ENCODE data around the gene TMEM126A. TPM values are rescaled to one million over a fixed set of nuclear protein-coding genes. Genes with fewer than 3 reads are reported as not detected.

The TMEM126A gene
- total and polyA plus RNA-seq, 2 of the 8 experiments (the other 6 are each of a cell fraction or from before 2014, with no cell fraction given): 33.7 to 58.7 TPM

DNA sequence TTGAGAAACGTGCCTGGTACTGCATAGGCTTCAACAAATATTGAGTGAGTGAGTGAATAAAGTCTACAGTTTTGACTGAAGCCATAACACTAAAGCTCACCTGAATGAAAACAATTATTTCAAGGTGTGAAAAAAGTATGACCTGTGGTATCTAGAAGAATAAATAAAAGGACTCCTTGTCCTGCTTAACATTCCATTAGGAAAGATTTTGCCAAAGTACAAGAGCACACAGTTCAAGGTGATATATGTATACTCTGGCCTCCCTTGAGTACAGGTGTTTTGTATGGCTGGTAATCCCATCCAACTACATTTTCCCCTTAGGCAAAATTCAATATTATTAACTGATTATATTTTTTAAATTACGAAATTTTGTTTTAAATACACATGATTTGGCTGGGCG lies 18.9 kb downstream of the TMEM126A start:
- no peak overlapping the region for H3K4me2 ChIP-seq (ENCODE audit: insufficient read depth in 1 of 2, low read depth in 2 of 2, low read length in 2 of 2)
- H3K14ac ChIP-seq (ENCODE audit: insufficient read length): no peak overlapping the region
- peaks cover 0 to 13% (median 1%) of the 10 kb centered on the region in 4 experiments; a peak in 3 of 8 replicates for H3K36me3 ChIP-seq (ENCODE audit: control insufficient read depth in 2 of 4, insufficient read depth in 4 of 4, low read length in 3 of 4)
- no peak overlapping the region for H2AFZ ChIP-seq (ENCODE audit: low read length)
- H4K20me1 ChIP-seq (replicated peaks in 1 of 2; ENCODE audit: control insufficient read depth in 1 of 2, insufficient read depth in 2 of 2, low read length in 2 of 2): peaks cover 15 to 20% of the 10 kb centered on the region in 2 experiments
- H3K23me2 ChIP-seq (ENCODE audit: low read depth, low read length): peaks cover 3% of the 10 kb centered on the region; the same call in 1 of the 2 replicates
- H3K18ac ChIP-seq (ENCODE audit: extremely low read depth, low read length): no peak overlapping the region
- H2BK20ac ChIP-seq (ENCODE audit: low read length): no peak overlapping the region
- no peak overlapping the region for H2BK5ac ChIP-seq (ENCODE audit: low read depth, low read length)
- no peak overlapping the region for H4K5ac ChIP-seq (ENCODE audit: insufficient read length, low read depth, low read length)
- whole genome bisulfite sequencing, 2 experiments (ENCODE audit: extremely low coverage in 1 of 2, insufficient coverage in 1 of 2, insufficient read length in 1 of 2, insufficient replicate concordance in 2 of 2, low coverage in 1 of 2, low lambda C conversion rate in 2 of 2, missing lambda C conversion rate in 1 of 2): 90% methylated on average over 3 of the region's 3 CpGs; no CpG with 5 or more reads in 1 of the 2 experiments
- H3K27me3 ChIP-seq (replicated peaks in 1 of 4; ENCODE audit: control insufficient read depth in 3 of 4, extremely low read depth in 1 of 4, insufficient read depth in 3 of 4, low read length in 3 of 4): no peaks in the 10 kb centered on the region
- no peak overlapping the region for H4K8ac ChIP-seq (ENCODE audit: extremely low read depth, insufficient read depth, low read length)
- peaks cover 2% of the 10 kb centered on the region in 2 experiments; a peak in 1 of 4 replicates for H3K9me3 ChIP-seq (ENCODE audit: insufficient read depth in 2 of 2, low read depth in 1 of 2, low read length in 1 of 2)
- no peak overlapping the region for H2AK5ac ChIP-seq (ENCODE audit: low read depth, low read length)
- H3K56ac ChIP-seq (replicated peaks; ENCODE audit: insufficient read length, low read depth, low read length): no peak overlapping the region
- CTCF ChIA-PET (ENCODE audit: partially characterized antibody): no interaction called here
- peaks cover 0 to 3% (median 0%) of the 10 kb centered on the region in 4 experiments; a peak in 3 of 7 replicates for H3K4me1 ChIP-seq (replicated peaks in 1 of 4; ENCODE audit: control insufficient read depth in 3 of 4, insufficient read depth in 4 of 4, low read length in 3 of 4)
- H3K4ac ChIP-seq (replicated peaks; ENCODE audit: insufficient read length, low read depth, low read length): no peak overlapping the region
- no peak for FAIRE-seq
- no peak overlapping the region for H4K91ac ChIP-seq (replicated peaks; ENCODE audit: insufficient read length, low read length)
- H3K79me2 ChIP-seq (ENCODE audit: control insufficient read depth in 1 of 2, insufficient read depth in 2 of 2, low read length in 2 of 2): peaks cover 21 to 32% of the 10 kb centered on the region in 2 experiments
- no peak overlapping the region for H2BK15ac ChIP-seq (ENCODE audit: low read length)
- H3K4me3 ChIP-seq (ENCODE audit: extremely low read depth in 1 of 4, insufficient read depth in 2 of 4, low read depth in 3 of 4, low read length in 4 of 4): no peak overlapping the region
- no peak for DNase-seq (ENCODE audit: low read depth in 1 of 2, low spot score in 2 of 2)
- no peaks in the 10 kb centered on the region for H3K79me1 ChIP-seq (ENCODE audit: low read depth, low read length)
- no peak overlapping the region for H2BK120ac ChIP-seq (replicated peaks; ENCODE audit: low read depth, low read length)
- H2BK12ac ChIP-seq (ENCODE audit: low read depth, low read length): no peak overlapping the region
- POLR2A ChIA-PET (ENCODE audit: partially characterized antibody): no interaction called here
- no peak overlapping the region for H3K23ac ChIP-seq (ENCODE audit: insufficient read length)
- no peak overlapping the region for H3K27ac ChIP-seq (ENCODE audit: low read depth, low read length)
- H3K9ac ChIP-seq (replicated peaks in 1 of 4; ENCODE audit: extremely low read depth in 1 of 4, low read depth in 3 of 4, low read length in 3 of 4): no peak overlapping the region
- TF ChIP-seq CTBP2 (IDR thresholded peaks at IDR 0.05; ENCODE audit: borderline replicate concordance, insufficient read depth, insufficient read length, low read length) (no peak), MAFK (IDR thresholded peaks at IDR 0.05; ENCODE audit: low read depth, low read length) (no peak), RXRA (IDR thresholded peaks at IDR 0.05; ENCODE audit: insufficient read depth, low read depth, low read length) (no peak), BACH1 (IDR thresholded peaks at IDR 0.05; ENCODE audit: low read length) (no peak), SAP30 (IDR thresholded peaks at IDR 0.05; ENCODE audit: insufficient read depth, insufficient replicate concordance, low read length) (no peak), BRCA1 (IDR thresholded peaks at IDR 0.05; ENCODE audit: low read depth, low read length) (no peak), SIX5 (IDR thresholded peaks at IDR 0.05; ENCODE audit: low read depth, low read length) (no peak), NANOG (IDR thresholded peaks at IDR 0.05; ENCODE audit: insufficient read depth, low read depth, low read length, poor library complexity, severe bottlenecking) (no peak), SP2 (IDR thresholded peaks at IDR 0.05; ENCODE audit: low read length) (no peak), RBBP5 (IDR thresholded peaks at IDR 0.05; ENCODE audit: borderline replicate concordance, low read depth, low read length) (no peak), BCL11A (IDR thresholded peaks at IDR 0.05; ENCODE audit: low read depth in 2 of 2, low read length in 2 of 2) (no peak), CEBPB (IDR thresholded peaks at IDR 0.05; ENCODE audit: low read depth, low read length) (no peak)
- TF ChIP-seq, protein P1, sequence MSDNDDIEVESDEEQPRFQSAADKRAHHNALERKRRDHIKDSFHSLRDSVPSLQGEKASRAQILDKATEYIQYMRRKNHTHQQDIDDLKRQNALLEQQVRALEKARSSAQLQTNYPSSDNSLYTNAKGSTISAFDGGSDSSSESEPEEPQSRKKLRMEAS (IDR thresholded peaks at IDR 0.05): no peak
